NCI-H187 treated with DMSO at 0.1 percent for 48 hours (cell line): Measurements from ENCODE around the gene SLC30A7.

ENCODE experiments used
- DNase-seq: peaks from one replicate; lab custom pipeline; 2025; lab: John Stamatoyannopoulos, UW

SLC30A7 gene

GRCh38 chr1:101027194-101027772 lies 131.4 kb downstream of the SLC30A7 start:
- no peak for DNase-seq

DNA sequence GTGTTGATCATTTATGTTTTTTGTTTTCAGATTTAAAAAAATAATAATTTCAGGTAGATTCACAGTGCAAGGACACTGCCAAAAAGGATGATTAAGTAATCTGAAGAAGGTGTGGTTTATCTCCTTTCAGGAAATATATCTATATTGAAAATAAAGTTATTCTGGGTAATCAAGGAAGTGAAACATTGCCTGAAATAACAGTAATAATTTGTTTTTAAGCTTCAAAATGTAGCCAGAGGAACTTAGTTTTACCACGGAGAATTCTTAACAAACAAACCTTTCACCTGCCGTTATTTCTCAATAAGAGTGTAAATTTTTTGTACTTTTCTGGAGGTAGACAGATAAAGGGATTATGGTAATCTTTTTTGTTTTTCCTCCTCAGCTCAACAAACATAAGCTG lies 132.6 kb downstream of the SLC30A7 start:
- DNase-seq: no peak

- no peak for DNase-seq
Measured at GRCh38 chr1:101029184-101029583, 133.3 kb downstream of the SLC30A7 start.

GRCh38 chr1:101030881-101031280 lies 135.0 kb downstream of the SLC30A7 start:
- DNase-seq: no peak
